OCI-LY7 (cell line): ENCODE data around the gene EDEM3. TPM values are rescaled to one million over a fixed set of nuclear protein-coding genes. Genes with fewer than 3 reads are reported as not detected.
"Not testable (repeated sequence)": the region's sequence is repeated elsewhere in the genome, so short reads cannot be mapped to it uniquely, and the experiment has no call there.

Experiments
- BruUV-seq: library from RNA; stranded (reverse); fragments of 400-500 nt; replicated peaks from 2 replicates; lab custom pipeline; 2021; lab: Mats Ljungman, UMichigan
- CTCF ChIA-PET: fragments of 300-600 bp; sonication (Branson Sonifier 250); formaldehyde crosslinking; loops from one replicate; lab custom pipeline; 2022; ENCODE audit warnings: antibody characterized with exemption; ENCODE audit not compliant: unreplicated experiment; lab: Charles Lee
- POLR2A ChIA-PET: fragments of 300-600 bp; sonication (Branson Sonifier 250); formaldehyde crosslinking; loops from one replicate; lab custom pipeline; 2022; ENCODE audit warnings: antibody characterized with exemption; lab: Charles Lee
- DNase-seq: peaks from one replicate; pipeline ENCODE4 v3.0.0-alpha.2; 2015; ENCODE audit warnings: low spot score
- H2AFZ ChIP-seq: fragments of 200-600 bp; sonication (generic), shearing (Covaris generic); 2 replicates; pipeline ENCODE4 v1.6.1; 2014; ENCODE audit warnings: mild to moderate bottlenecking, antibody characterized with exemption, low read length, moderate library complexity
- H3K27ac ChIP-seq: fragments of 200-600 bp; sonication (generic); 2 replicates; pipeline ENCODE4 v1.5.1; 2014; ENCODE audit warnings: mixed run types, low read depth, mild to moderate bottlenecking, moderate library complexity, low read length, inconsistent platforms; ENCODE audit not compliant: poor library complexity, severe bottlenecking
- H3K36me3 ChIP-seq: fragments of 200-600 bp; sonication (generic); 2 replicates; pipeline ENCODE4 v1.6.1; 2014; ENCODE audit warnings: mild to moderate bottlenecking, antibody characterized with exemption, low read length, moderate library complexity, mixed read lengths; ENCODE audit not compliant: insufficient read depth
- H3K4me1 ChIP-seq: fragments of 200-600 bp; sonication (generic); 2 replicates; pipeline ENCODE4 v1.5.1; 2014; ENCODE audit warnings: mild to moderate bottlenecking, low read length; ENCODE audit not compliant: insufficient read depth, poor library complexity, severe bottlenecking
- H3K4me2 ChIP-seq: fragments of 200-600 bp; sonication (generic); 2 replicates; pipeline ENCODE4 v1.6.1; 2014; ENCODE audit warnings: mild to moderate bottlenecking, low read length
- H3K4me3 ChIP-seq: fragments of 200-600 bp; sonication (generic); 2 replicates; pipeline ENCODE4 v1.5.1; 2014; ENCODE audit warnings: mild to moderate bottlenecking, low read depth, low read length; ENCODE audit not compliant: poor library complexity, severe bottlenecking
- H3K79me2 ChIP-seq: fragments of 200-600 bp; sonication (generic); 2 replicates; pipeline ENCODE4 v1.6.1; 2016; ENCODE audit warnings: low read depth, mild to moderate bottlenecking, low read length, moderate library complexity, mixed read lengths; ENCODE audit not compliant: insufficient read depth
- H3K9me2 ChIP-seq: fragments of 200-600 bp; sonication (generic); 2 replicates; pipeline ENCODE4 v1.6.1; 2016; ENCODE audit warnings: mild to moderate bottlenecking, low read length, mixed read lengths; ENCODE audit not compliant: insufficient read depth
- H3K9me3 ChIP-seq: fragments of 200-600 bp; sonication (generic); 2 replicates; pipeline ENCODE4 v1.6.1; 2014; ENCODE audit warnings: mild to moderate bottlenecking, mixed run types, low read length, mixed read lengths
- H4K20me1 ChIP-seq: fragments of 200-600 bp; sonication (generic); 2 replicates; pipeline ENCODE4 v1.6.1; 2014; ENCODE audit warnings: mild to moderate bottlenecking, antibody characterized with exemption, low read length, moderate library complexity, mixed read lengths; ENCODE audit not compliant: insufficient read depth
- CTCF ChIP-seq: fragments of 200-600 bp; sonication (generic); conservative IDR thresholded peaks from 2 replicates; pipeline ENCODE4 v1.5.1; 2014; ENCODE audit warnings: mild to moderate bottlenecking, antibody characterized with exemption, low read length, moderate library complexity, mixed read lengths
- EZH2phosphoT487 ChIP-seq: fragments of 200-600 bp; sonication (generic); IDR thresholded peaks from 2 replicates; pipeline ENCODE4 v1.6.1; 2018; ENCODE audit warnings: low read depth, borderline replicate concordance, mild to moderate bottlenecking, mixed run types, antibody characterized with exemption, low read length, moderate library complexity, mixed read lengths
- intact Hi-C: fragments of 100-400 bp; cut with micrococcal nuclease; formaldehyde crosslinking; loops from one replicate; pipeline ENCODE4 v1.10.0; 2022; ENCODE audit not compliant: unreplicated experiment
- total RNA-seq, 2 experiments: library from RNA; depleted of rRNA in 1 of 2; stranded (reverse); fragments of >200 nt in 1 of 2; shearing (Covaris generic) in 1 of 2; gene quantifications; 2 replicates each; pipeline ENCODE4 v1.2.3, GENCODE V29; 2014 to 2022

Gene EDEM3
- total RNA-seq, 2 experiments from 2014 or later = 19.5 to 27.4 TPM

GRCh38 chr1:184788970-184789369 lies 34.3 kb upstream of the EDEM3 start:
- Histone ChIP-seq H3K9me3 (no peaks in the 10 kb centered on the region), H3K79me2 (no peaks in the 10 kb centered on the region), H2AFZ (no peak overlapping the region), H3K4me3 (no peak overlapping the region), H3K9me2 (no peaks in the 10 kb centered on the region), H4K20me1 (no peaks in the 10 kb centered on the region), H3K4me2 (no peak overlapping the region), H3K27ac (no peak overlapping the region), H3K36me3 (no peaks in the 10 kb centered on the region), H3K4me1 (no peaks in the 10 kb centered on the region)
- intact Hi-C loops = no loop called here
- DNase-seq = no peak
- ChIA-PET POLR2A (interaction anchor here (0.7 kb wide), 2 partner anchors 16 to 177 kb away, joined by 3 read pairs; no protein-coding TSS in a partner anchor), CTCF (no interaction called here)
- no TSS peak for BruUV-seq
- TF ChIP-seq EZH2phosphoT487 (no peak), CTCF (no peak)

GRCh38 chr1:184785529-184785928 lies 30.9 kb upstream of the EDEM3 start:
- no peaks in the 10 kb centered on the region for H4K20me1 ChIP-seq

GRCh38 chr1:184783723-184784122 lies 29.1 kb upstream of the EDEM3 start:
- H3K79me2 ChIP-seq, POLR2A ChIA-PET, CTCF ChIA-PET: not testable (repeated sequence)

More at GRCh38 chr1:184785529-184785928, 30.9 kb upstream of the EDEM3 start:
- Histone ChIP-seq H3K9me3 (no peaks in the 10 kb centered on the region), H3K4me2 (no peak overlapping the region), H3K79me2 (no peaks in the 10 kb centered on the region), H3K9me2 (no peaks in the 10 kb centered on the region), H3K4me1 (no peaks in the 10 kb centered on the region), H3K4me3 (no peak overlapping the region), H3K36me3 (no peaks in the 10 kb centered on the region), H2AFZ (no peak overlapping the region), H3K27ac (no peak overlapping the region)
- TF ChIP-seq EZH2phosphoT487 = no peak
- no peak for TF ChIP-seq CTCF
- ChIA-PET CTCF (no interaction called here), POLR2A (interaction anchor here (0.6 kb wide), 1 partner anchor 9 kb away, joined by 3 read pairs; no protein-coding TSS in a partner anchor)
- BruUV-seq = no TSS peak
- intact Hi-C loops = no loop called here
- DNase-seq = no peak

More at GRCh38 chr1:184783723-184784122, 29.1 kb upstream of the EDEM3 start:
- H3K27ac ChIP-seq, H3K4me1 ChIP-seq, BruUV-seq, intact Hi-C loops, H3K9me3 ChIP-seq, H3K4me2 ChIP-seq, DNase-seq, H2AFZ ChIP-seq, H3K9me2 ChIP-seq, H3K4me3 ChIP-seq, H4K20me1 ChIP-seq, H3K36me3 ChIP-seq: not testable (repeated sequence)
